K562 (cell line): ENCODE measurements around the gene METTL23. TPM values are rescaled to one million over a fixed set of nuclear protein-coding genes. Genes with fewer than 3 reads are reported as not detected.

Source experiments
- BACH1 ChIP-seq: fragments of 200-800 bp; sonication (Bioruptor generic); IDR thresholded peaks from 2 replicates; pipeline ENCODE4 v1.6.1; 2016; ENCODE audit warnings: missing genetic modification characterization, missing compliant biosample characterization
- CHCHD3 ChIP-seq: fragments of 250-450 bp; sonication (Bioruptor Pico); IDR thresholded peaks from 2 replicates; pipeline ENCODE4 v2.1.2; 2022; ENCODE audit warnings: mild to moderate bottlenecking
- CREB5 ChIP-seq: fragments of 250-450 bp; sonication (Bioruptor Pico); IDR thresholded peaks from 2 replicates; pipeline ENCODE4 v1.5.0; 2020; ENCODE audit warnings: mild to moderate bottlenecking
- CUX1 ChIP-seq: fragments of 200-800 bp; sonication (Bioruptor generic); IDR thresholded peaks from 2 replicates; pipeline ENCODE4 v1.6.1; 2016; ENCODE audit warnings: missing genetic modification characterization, missing compliant biosample characterization
- FIP1L1 ChIP-seq: fragments of 200-400 bp; formaldehyde crosslinking; IDR thresholded peaks from 2 replicates; pipeline ENCODE4 v1.6.1; 2018; ENCODE audit warnings: mild to moderate bottlenecking, low read depth, low read length; ENCODE audit not compliant: poor library complexity, severe bottlenecking
- GMEB1 ChIP-seq: fragments of 250-450 bp; sonication (Bioruptor Pico); IDR thresholded peaks from 2 replicates; pipeline ENCODE4 v1.4.0; 2020; ENCODE audit warnings: mild to moderate bottlenecking
- HMG20A ChIP-seq: fragments of 450-650 bp; formaldehyde crosslinking; conservative IDR thresholded peaks from 2 replicates; pipeline ENCODE4 v1.4.0; 2020; ENCODE audit warnings: mild to moderate bottlenecking, mixed read lengths
- KLF16 ChIP-seq: IDR thresholded peaks from 2 replicates; pipeline ENCODE4 v1.6.1; 2016; ENCODE audit warnings: antibody characterized with exemption
- NCOR1 ChIP-seq: fragments of 450-650 bp; IDR thresholded peaks from 2 replicates; pipeline ENCODE4 v1.6.1; 2016; ENCODE audit warnings: mild to moderate bottlenecking, moderate library complexity
- NR2F6 ChIP-seq: fragments of 450-650 bp; formaldehyde crosslinking; IDR thresholded peaks from 2 replicates; pipeline ENCODE4 v1.4.0; 2020; ENCODE audit warnings: mild to moderate bottlenecking
- PBX2 ChIP-seq, 2 experiments: IDR thresholded peaks in 1 of 2; conservative IDR thresholded peaks in 1 of 2; 2 replicates each; pipeline ENCODE4 v1.6.1; 2016; ENCODE audit warnings: low read depth in 2 of 2, mild to moderate bottlenecking in 1 of 2, missing compliant biosample characterization in 1 of 2, missing genetic modification characterization in 1 of 2, moderate library complexity in 1 of 2
- TCF15 ChIP-seq: fragments of 250-450 bp; sonication (Bioruptor Pico); IDR thresholded peaks from 2 replicates; pipeline ENCODE4 v1.8.0; 2022; ENCODE audit warnings: moderate library complexity, mild to moderate bottlenecking, inconsistent platforms
- TEAD2 ChIP-seq: fragments of 450-650 bp; IDR thresholded peaks from 2 replicates; pipeline ENCODE4 v1.6.1; 2016; ENCODE audit warnings: missing genetic modification characterization, control low read depth, missing compliant biosample characterization
- THRB ChIP-seq: fragments of 450-650 bp; formaldehyde crosslinking; conservative IDR thresholded peaks from 2 replicates; pipeline ENCODE4 v1.4.0; 2022; ENCODE audit warnings: mild to moderate bottlenecking, missing genetic modification characterization
- ZSCAN29 ChIP-seq: fragments of 450-650 bp; IDR thresholded peaks from 2 replicates; pipeline ENCODE4 v1.6.1; 2017
- polyA plus RNA-seq, 8 experiments: library from polyadenylated mRNA; depleted of rRNA in 4 of 8; stranded (reverse) in 5 of 8; unstranded in 3 of 8; fragments of >200 nt; fragmentation: Nextera tagmentation in 2 of 8; fragmentation: Illumina TruSeq in 1 of 8; extraction: Ambion mirVana in 2 of 8; extraction: Trizol in 1 of 8; gene quantifications; 2 replicates each; pipeline versions ENCODE4 v1.2.1 to v1.2.3, GENCODE V29; 2011 to 2014; ENCODE audit warnings: inconsistent platforms in 1 of 8, missing spikeins in 1 of 8
- total RNA-seq, 7 experiments: library from RNA; depleted of rRNA in 6 of 7; stranded (reverse); fragments of >200 nt in 6 of 7; fragmentation: Illumina TruSeq in 2 of 7; extraction: Trizol in 2 of 7; gene quantifications; 2 replicates each; pipeline versions ENCODE4 v1.2.1 to v1.2.3, GENCODE V29; 2011 to 2021; ENCODE audit warnings: low replicate concordance in 1 of 7

Gene METTL23
- total and polyA plus RNA-seq, 9 of the 15 experiments (the other 6 are each of a cell fraction or from before 2014, with no cell fraction given): 29.4 to 67.3 (median 41.6) TPM

- TF ChIP-seq TCF15 (CRISPR knock-in tag) (no peak), PBX2 (CRISPR knock-in tag; IDR thresholded peaks at IDR 0.05; ENCODE audit: low read depth) (no peak), PBX2 (tag; conservative IDR thresholded peaks at IDR 0.05; ENCODE audit: low read depth) (no peak), ZSCAN29 (no peak), CUX1 (CRISPR knock-in tag) (no peak), HMG20A (CRISPR knock-in tag) (no peak), NCOR1 (no peak), CHCHD3 (CRISPR knock-in tag) (no peak), NR2F6 (CRISPR knock-in tag) (no peak), GMEB1 (CRISPR knock-in tag) (peak; percentile 83), FIP1L1 (peak; percentile 1), BACH1 (tag) (no peak), THRB (CRISPR knock-in tag) (no peak), TEAD2 (tag) (no peak), KLF16 (no peak), CREB5 (CRISPR knock-in tag) (no peak)
Measured at GRCh38 chr17:76726231-76726775, 336 bp upstream of the METTL23 start, which contains the start of gene JMJD6 (continued).
